Testis (tissue), 3 donors: Measurements from ENCODE around the gene PTGIS. TPM values are rescaled to one million over a fixed set of nuclear protein-coding genes. Genes with fewer than 3 reads are reported as not detected.

ENCODE experiments used
- DNase-seq: peaks from one replicate; pipeline ENCODE4 v3.0.0-alpha.2; 2019
- H3K27ac ChIP-seq, 2 donors: fragments of 200-600 bp; sonication (generic); one replicate each; pipeline ENCODE4 v1.5.1; 2019
- H3K27me3 ChIP-seq: fragments of 200-600 bp; sonication (generic); one replicate; pipeline ENCODE4 v1.5.1; 2019
- H3K36me3 ChIP-seq: fragments of 200-600 bp; sonication (generic); one replicate; pipeline ENCODE4 v1.5.1; 2017; ENCODE audit warnings: low read depth; ENCODE audit errors: missing control alignments
- H3K4me1 ChIP-seq: fragments of 200-600 bp; sonication (generic); one replicate; pipeline ENCODE4 v1.5.1; 2019
- H3K4me3 ChIP-seq, 2 donors: fragments of 200-600 bp; sonication (generic); one replicate each; pipeline ENCODE4 v1.5.1; 2017 to 2019
- H3K9me3 ChIP-seq: fragments of 200-600 bp; sonication (generic); one replicate; pipeline ENCODE4 v1.5.1; 2017
- CTCF ChIP-seq, 3 experiments: fragments of 450-650 bp in 2 of 3; fragments of 200-600 bp in 1 of 3; sonication (generic) in 1 of 3; IDR thresholded peaks; one replicate each; pipeline ENCODE4 v1.5.1; 2016 to 2019; ENCODE audit warnings: antibody characterized with exemption in 3 of 3, mild to moderate bottlenecking in 2 of 3, moderate library complexity in 1 of 3
- POLR2A ChIP-seq: fragments of 450-650 bp; IDR thresholded peaks from one replicate; pipeline ENCODE4 v1.6.1; 2017; ENCODE audit warnings: antibody characterized with exemption, mild to moderate bottlenecking, moderate library complexity
- WGBS, 2 donors: methylation state at CpG; one replicate each; pipeline ENCODE4 v1.1.5; 2018; 5-methylcytosine and 5-hydroxymethylcytosine counted together
- intact Hi-C: fragments of 100-400 bp; cut with DNase I; formaldehyde crosslinking; loops from one replicate; pipeline ENCODE4 v1.15.1; 2023; ENCODE audit warnings: low total_unique reads
- polyA plus RNA-seq: library from polyadenylated mRNA; stranded (reverse); fragments of 350-450 nt; fragmentation: Illumina TruSeq; extraction: RNeasy Lipid Tissue Mini Kit (QIAGEN cat#74804); gene quantifications from one replicate; pipeline ENCODE4 v1.2.3, GENCODE V29; 2014; ENCODE audit warnings: low read depth, low replicate concordance; ENCODE audit not compliant: insufficient read depth
- total RNA-seq, 2 donors: library from RNA; depleted of rRNA; stranded (reverse); fragments of >200 nt; gene quantifications; one replicate each; pipeline ENCODE4 v1.2.3, GENCODE V29; 2016

Gene PTGIS
- total and polyA plus RNA-seq, 3 donors from 2014 or later: 12.2 to 30.3 (median 13.0) TPM

DNA sequence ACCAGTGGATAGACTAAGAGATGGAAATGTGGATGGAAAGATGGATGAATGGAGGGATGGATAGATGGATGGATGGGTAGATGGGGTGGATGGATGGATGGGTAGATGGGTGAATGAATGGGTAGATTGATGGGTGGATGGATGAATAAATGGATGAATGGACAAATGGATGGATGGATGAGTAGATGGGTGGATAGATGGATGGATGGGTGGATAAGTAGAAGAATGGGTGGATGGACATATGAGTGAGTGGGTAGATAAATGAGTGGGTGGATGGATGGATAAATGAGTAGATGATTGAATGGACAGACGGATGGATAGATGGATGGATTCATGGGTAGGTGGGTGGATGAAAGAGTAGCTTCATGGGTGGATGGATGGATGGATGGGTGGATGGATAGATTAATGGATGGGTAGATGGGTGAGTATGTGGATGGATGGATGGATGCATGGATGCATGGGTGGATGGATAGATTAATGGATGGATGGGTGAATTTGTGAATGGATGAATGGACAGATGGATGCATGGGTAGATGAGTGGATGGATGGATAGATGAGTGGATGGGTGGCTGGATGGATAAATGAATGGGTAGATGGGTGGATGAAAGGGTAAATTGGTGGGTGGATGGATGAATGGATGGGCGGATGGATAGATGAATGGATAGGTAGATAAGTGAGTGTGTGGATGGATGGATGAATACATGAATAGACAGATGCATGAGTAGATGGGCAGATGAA lies 56.0 kb downstream of the PTGIS start:
- no peak for DNase-seq
- intact Hi-C loops: no loop called here
- Histone ChIP-seq H3K9me3 (no peaks in the 10 kb centered on the region), H3K4me3 (no peak overlapping the region), H3K36me3 (no peaks in the 10 kb centered on the region), H3K27me3 (no peaks in the 10 kb centered on the region), H3K27ac (no peak overlapping the region), H3K4me1 (peaks cover 6% of the 10 kb centered on the region)
- no peak for TF ChIP-seq POLR2A
- TF ChIP-seq CTCF (IDR thresholded peaks at IDR 0.05): no peak
- 93 to 96% methylated on average over 2 of the region's 2 CpGs for WGBS, 2 donors

DNA sequence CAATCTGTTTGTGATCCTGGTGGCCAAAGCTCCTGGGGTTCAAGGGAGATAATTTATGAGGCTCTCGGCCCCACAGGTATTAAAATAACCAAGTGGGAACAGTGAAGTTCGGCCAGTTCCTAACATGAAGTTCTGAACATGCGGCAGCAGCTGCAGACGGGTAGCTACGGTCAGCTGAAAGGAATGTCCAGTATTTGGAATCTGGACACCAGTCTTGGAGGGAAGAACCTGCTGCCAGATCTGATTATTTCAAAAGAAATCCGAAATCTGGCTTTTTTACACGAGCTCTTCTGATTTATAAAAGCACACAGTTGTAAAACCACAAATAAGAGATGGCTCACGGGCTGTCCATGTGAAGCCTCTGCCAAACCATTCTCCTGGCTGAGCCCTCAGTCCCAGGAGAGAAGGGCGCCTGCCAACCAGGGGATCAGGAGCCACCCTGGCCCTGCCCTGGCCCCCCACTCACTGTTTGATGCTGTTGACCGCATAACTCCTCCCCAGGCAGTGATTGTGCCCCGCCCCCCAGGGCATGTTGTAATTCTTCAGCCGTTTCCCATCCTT lies 57.3 kb downstream of the PTGIS start:
- H3K9me3 ChIP-seq: no peaks in the 10 kb centered on the region
- peak overlapping the region in 1 of 2 donors; percentile 60 for H3K27ac ChIP-seq
- H3K36me3 ChIP-seq: no peaks in the 10 kb centered on the region
- no peaks in the 10 kb centered on the region for H3K27me3 ChIP-seq
- H3K4me1 ChIP-seq: peaks cover 6% of the 10 kb centered on the region
- TF ChIP-seq POLR2A: no peak
- no peak for TF ChIP-seq CTCF (IDR thresholded peaks at IDR 0.05)
- intact Hi-C loops: no loop called here
- peak; percentile 60 for DNase-seq
- H3K4me3 ChIP-seq: no peak overlapping the region
- 43 to 54% methylated on average over 11 to 12 of the region's 12 CpGs for WGBS, 2 donors

GRCh38 chr20:49508435-49509199 lies 59.3 kb downstream of the PTGIS start:
- Histone ChIP-seq H3K27ac (no peak overlapping the region), H3K27me3 (no peaks in the 10 kb centered on the region), H3K4me1 (peaks cover 6% of the 10 kb centered on the region), H3K4me3 (no peak overlapping the region), H3K36me3 (no peaks in the 10 kb centered on the region), H3K9me3 (no peaks in the 10 kb centered on the region)
- 53 to 79% methylated on average over 12 to 14 of the region's 14 CpGs for WGBS, 2 donors
- no peak for DNase-seq
- intact Hi-C loops: no loop called here
- TF ChIP-seq CTCF (IDR thresholded peaks at IDR 0.05) (peak in 2 of 3 experiments; percentile 43 to 45), POLR2A (no peak)

DNA sequence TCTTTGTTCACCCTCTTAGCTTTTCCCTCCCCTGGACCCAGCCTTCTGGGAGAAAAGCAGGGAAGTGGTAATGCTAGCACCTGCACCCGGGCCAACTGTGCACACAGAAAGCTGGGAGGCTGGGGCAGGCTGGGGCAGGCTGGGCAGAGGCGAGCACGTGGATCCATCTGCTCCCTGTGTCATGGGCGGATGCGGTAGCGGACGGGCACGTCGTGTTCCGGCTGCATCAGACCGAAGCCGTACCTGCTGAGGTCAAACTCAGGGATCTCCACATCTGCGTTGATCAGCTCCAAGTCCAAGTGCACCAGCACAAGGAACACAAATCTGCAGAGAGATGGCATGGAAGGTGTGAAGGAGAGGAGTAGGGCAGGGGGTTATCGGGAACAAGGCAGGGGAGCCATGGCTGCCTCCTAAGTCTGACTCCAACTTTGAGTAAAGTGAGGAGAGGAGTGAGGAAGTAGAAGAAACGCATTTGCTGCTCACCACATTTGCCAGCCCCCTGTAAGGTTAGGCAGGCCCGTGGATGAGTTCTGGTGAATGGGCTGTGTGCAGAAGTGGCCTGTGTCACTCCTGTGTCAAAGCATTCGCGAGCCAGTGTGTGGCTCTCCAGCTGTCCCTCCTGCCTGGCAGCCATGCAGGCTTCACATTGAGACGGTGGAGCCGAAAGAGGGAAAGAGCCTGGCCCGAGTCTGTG lies 60.0 kb downstream of the PTGIS start:
- Histone ChIP-seq H3K9me3 (no peaks in the 10 kb centered on the region), H3K36me3 (no peaks in the 10 kb centered on the region), H3K27me3 (no peaks in the 10 kb centered on the region), H3K4me1 (peaks cover 6% of the 10 kb centered on the region), H3K4me3 (no peak overlapping the region), H3K27ac (no peak overlapping the region)
- DNase-seq: no peak
- TF ChIP-seq POLR2A (no peak), CTCF (IDR thresholded peaks at IDR 0.05) (no peak)
- intact Hi-C loops: no loop called here
- 82 to 88% methylated on average over 19 to 21 of the region's 21 CpGs for WGBS, 2 donors
